ENCODE measurements around the gene NPEPL1.
"Not testable (repeated sequence)": the region's sequence is repeated elsewhere in the genome, so short reads cannot be mapped to it uniquely, and the experiment has no call there.

NPEPL1 gene

DNA sequence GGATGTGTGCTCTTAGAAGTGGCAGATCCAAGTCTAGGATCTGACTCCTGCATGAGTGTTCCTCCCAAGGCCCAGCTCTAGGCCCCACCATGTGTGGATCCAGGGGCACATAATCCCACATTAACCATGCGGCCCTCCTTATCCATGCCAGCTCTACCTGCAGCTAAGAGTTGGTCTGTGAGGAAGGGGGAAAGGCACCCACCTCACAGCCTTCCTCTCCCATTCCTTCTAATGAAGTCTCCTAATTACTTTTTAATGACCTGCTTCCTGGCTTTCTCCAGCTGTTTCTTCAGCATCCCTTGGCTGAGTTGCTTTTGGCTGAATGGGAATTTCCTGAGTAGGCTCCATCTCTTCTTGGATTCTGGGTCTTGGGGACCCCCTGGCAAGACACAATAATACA, 52.2 kb downstream of the NPEPL1 start:
- no peaks in the 10 kb centered on the region for H3K4me1 Mint-ChIP-seq
- H3K4me3 Mint-ChIP-seq, result no peak overlapping the region
- H3K9me3 Mint-ChIP-seq, result peaks cover 7% of the 10 kb centered on the region
- no peaks in the 10 kb centered on the region for H3K36me3 Mint-ChIP-seq
- ATAC-seq, result no peak
- H3K27ac Mint-ChIP-seq, result no peak overlapping the region
- peaks cover 48% of the 10 kb centered on the region for H3K27me3 Mint-ChIP-seq

DNA sequence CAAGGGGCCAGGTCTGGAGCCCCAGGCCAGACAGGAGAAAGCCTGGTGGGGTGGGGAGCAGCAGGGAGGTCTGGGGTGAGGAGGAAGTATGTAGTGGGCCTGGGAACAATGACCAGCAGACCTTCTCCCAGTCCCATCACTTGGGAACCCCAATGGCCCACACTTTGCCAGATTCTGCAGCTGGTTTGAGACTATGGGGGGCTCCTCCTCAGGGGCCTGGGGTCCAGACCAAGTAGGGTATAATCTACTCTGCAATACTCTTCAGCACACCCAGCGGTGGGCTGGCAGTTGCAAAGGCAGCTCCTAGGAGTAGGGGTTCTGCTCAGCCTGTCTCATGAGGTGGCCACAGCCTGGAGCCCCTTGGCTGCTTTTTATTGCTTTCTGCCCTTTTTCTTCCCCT, 52.8 kb downstream of the NPEPL1 start:
- no peaks in the 10 kb centered on the region for H3K4me1 Mint-ChIP-seq
- no peak overlapping the region for H3K27ac Mint-ChIP-seq
- no peak overlapping the region for H3K4me3 Mint-ChIP-seq
- no peaks in the 10 kb centered on the region for H3K36me3 Mint-ChIP-seq
- H3K27me3 Mint-ChIP-seq, result peaks cover 51% of the 10 kb centered on the region
- peaks cover 7% of the 10 kb centered on the region for H3K9me3 Mint-ChIP-seq
- no peak for ATAC-seq

DNA sequence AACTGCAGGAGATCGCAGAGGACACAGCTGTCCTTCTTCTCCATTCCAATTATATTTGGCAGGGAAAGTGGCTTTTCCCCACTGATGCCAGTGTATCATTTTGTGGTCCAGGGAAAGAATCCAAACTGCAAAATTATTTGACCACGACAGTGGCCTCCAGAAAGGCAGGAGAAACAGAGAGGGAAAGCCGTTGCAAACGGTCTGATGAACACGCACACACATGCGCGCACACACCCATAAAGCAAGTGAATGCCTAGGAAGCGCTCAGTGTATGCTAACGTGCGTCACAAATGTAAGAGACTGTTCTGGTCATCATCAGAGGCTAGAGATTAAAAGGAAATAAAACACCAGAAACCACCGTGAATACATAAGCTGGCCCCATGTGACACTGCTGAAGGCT, 54.0 kb downstream of the NPEPL1 start:
- Mint-ChIP-seq H3K4me3 (no peak overlapping the region), H3K9me3 (peaks cover 7% of the 10 kb centered on the region), H3K36me3 (no peaks in the 10 kb centered on the region), H3K27me3 (peaks cover 63% of the 10 kb centered on the region), H3K27ac (no peak overlapping the region), H3K4me1 (no peaks in the 10 kb centered on the region)
- ATAC-seq, result no peak

DNA sequence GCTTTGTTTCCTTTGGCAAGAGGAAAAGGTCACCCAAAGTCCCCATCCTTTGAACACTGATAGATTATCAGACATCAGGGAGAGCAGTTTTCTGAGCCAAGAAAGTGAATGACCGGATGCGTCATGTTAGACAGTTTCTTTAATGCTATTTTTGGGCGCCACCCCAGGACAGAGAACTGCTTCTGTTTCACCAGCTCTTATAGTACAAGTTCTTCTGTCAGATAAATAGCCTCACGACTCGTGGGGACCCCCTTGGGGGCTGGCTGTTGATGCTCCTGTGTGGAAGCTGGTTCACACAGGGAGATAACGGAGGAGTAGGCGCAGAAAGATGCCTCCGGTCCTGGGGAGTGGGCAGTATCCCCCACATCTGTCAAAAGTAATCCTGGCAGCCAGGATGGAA, 54.6 kb downstream of the NPEPL1 start:
- Mint-ChIP-seq H3K4me1 (no peaks in the 10 kb centered on the region), H3K27ac (no peak overlapping the region), H3K27me3 (peaks cover 69% of the 10 kb centered on the region), H3K36me3 (no peaks in the 10 kb centered on the region), H3K9me3 (peaks cover 7% of the 10 kb centered on the region), H3K4me3 (no peak overlapping the region)
- no peak for ATAC-seq

DNA sequence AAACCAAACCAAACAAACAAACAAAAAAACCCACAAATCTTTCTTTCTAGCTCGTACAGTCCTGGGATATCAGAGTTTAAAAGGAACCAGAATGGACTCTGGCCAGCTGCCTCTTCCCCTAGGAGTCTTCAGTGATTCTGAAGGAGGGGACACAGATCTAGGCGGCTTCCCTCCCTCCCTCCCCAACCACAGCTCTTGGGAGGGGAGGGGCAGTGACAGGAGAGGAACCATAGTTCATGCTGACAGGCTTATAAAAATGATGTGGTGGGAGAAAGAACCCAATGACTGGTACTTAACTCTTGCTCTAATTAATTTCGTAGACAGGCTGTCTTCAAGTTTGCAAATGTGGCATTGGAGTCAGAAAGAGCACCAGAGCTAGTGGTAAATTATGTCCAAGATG, 56.0 kb downstream of the NPEPL1 start:
- no peaks in the 10 kb centered on the region for H3K36me3 Mint-ChIP-seq
- H3K9me3 Mint-ChIP-seq, result peaks cover 7% of the 10 kb centered on the region
- H3K4me3 Mint-ChIP-seq, result no peak overlapping the region
- no peak overlapping the region for H3K27ac Mint-ChIP-seq
- no peaks in the 10 kb centered on the region for H3K4me1 Mint-ChIP-seq
- ATAC-seq, result no peak
- peaks cover 61% of the 10 kb centered on the region for H3K27me3 Mint-ChIP-seq

DNA sequence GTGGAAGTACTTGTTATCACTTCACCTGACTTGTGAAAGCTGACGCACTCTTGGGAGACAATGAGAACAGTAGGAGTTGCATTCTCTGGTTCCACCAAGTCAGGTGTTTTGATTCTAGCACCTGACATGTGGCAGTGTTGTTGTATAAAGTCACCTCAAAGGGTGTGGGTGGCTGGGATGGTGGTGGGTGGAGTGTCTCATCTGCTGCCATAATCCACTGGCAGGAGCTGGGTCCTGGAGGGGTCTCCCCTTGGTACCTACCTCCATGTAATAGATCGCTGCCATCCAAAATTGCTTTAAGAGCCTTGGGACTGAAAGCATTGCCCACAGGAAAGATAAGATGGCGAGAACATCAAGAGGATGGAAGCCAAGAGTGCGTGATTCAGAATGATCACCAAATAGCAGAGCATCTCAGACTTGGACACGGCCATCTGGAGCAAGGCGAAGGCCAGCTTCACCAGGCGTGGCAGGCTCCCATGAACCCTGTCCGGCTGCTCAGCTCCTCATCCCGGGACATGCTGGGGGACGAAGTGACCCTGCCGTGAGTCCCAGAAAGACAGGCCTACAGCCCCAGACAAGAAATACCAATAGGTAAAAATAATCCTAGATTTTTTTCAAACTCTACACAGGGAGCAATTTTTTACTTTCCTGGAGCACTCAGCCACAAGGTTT, 56.6 kb downstream of the NPEPL1 start:
- Mint-ChIP-seq H3K27me3 (peaks cover 61% of the 10 kb centered on the region), H3K4me3 (no peak overlapping the region), H3K4me1 (no peaks in the 10 kb centered on the region), H3K27ac (no peak overlapping the region), H3K9me3 (peaks cover 2% of the 10 kb centered on the region), H3K36me3 (no peaks in the 10 kb centered on the region)
- ATAC-seq, result no peak

DNA sequence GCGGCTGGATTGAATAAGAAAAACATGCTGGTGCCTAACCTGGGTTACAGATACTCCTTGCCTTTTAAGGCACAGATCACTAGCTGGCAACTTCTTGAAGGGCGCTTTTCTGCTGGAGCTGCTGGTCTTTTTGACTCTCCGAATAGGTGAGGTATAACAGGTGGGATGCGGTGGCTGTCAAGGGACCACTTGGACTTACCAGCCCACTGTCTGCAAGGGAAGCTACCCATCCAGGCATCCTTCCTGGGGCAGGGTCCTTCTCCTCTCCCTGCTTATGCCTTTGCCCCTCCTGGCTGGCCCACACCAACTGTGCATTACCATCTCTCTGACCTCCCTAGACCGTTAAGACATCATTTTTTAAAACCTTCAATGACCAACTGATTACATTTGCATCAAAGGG, 57.4 kb downstream of the NPEPL1 start:
- Mint-ChIP-seq H3K4me1 (no peaks in the 10 kb centered on the region), H3K27me3 (peaks cover 59% of the 10 kb centered on the region), H3K4me3 (no peak overlapping the region), H3K9me3 (no peaks in the 10 kb centered on the region), H3K36me3 (no peaks in the 10 kb centered on the region), H3K27ac (no peak overlapping the region)
- no peak for ATAC-seq

DNA sequence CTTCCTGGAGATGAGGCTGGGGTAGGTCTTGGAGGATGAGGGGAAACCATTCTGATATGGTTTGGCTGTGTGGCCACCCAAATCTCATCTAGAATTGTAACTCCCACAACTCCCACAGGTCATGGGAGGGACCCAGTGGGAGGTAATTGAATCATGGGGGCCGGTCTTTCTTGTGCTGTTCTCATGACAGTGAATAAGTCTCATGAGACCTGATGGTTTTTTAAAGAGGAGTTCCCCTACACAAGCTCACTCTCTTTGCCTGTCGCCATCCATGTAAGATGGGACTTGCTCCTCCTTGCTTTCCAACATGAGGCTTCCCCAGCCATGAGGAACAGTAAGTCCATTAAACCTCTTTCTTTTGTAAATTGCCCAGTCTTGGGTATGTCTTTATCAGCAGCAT, 58.1 kb downstream of the NPEPL1 start:
- not testable (repeated sequence) for H3K36me3 Mint-ChIP-seq, H3K9me3 Mint-ChIP-seq, H3K4me1 Mint-ChIP-seq, H3K27ac Mint-ChIP-seq, ATAC-seq, H3K4me3 Mint-ChIP-seq
- H3K27me3 Mint-ChIP-seq, result peaks cover 58% of the 10 kb centered on the region

DNA sequence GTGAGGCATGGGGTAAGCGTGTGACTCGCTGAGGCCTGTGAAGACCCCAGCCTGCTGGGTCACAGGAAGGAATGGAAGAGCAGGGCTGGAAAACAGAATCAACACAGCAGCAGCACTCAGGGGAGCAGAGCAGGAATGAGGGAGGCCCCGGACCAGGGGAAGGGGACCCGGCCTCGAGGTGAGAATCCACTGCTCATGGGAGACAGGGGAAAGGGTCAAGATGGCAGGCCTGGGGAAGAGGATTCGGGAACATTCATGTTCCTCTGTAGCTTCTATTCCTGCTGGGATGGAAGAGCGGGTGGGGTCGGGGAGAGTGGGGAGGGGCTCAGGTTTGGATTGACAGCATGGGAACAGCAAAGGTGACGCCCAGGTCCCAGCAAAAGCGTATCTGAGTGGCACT, 59.4 kb downstream of the NPEPL1 start:
- no peaks in the 10 kb centered on the region for H3K4me1 Mint-ChIP-seq
- H3K27me3 Mint-ChIP-seq, result peaks cover 66% of the 10 kb centered on the region
- H3K27ac Mint-ChIP-seq, result no peak overlapping the region
- H3K9me3 Mint-ChIP-seq, result no peaks in the 10 kb centered on the region
- H3K36me3 Mint-ChIP-seq, result no peaks in the 10 kb centered on the region
- no peak overlapping the region for H3K4me3 Mint-ChIP-seq
- ATAC-seq, result no peak

DNA sequence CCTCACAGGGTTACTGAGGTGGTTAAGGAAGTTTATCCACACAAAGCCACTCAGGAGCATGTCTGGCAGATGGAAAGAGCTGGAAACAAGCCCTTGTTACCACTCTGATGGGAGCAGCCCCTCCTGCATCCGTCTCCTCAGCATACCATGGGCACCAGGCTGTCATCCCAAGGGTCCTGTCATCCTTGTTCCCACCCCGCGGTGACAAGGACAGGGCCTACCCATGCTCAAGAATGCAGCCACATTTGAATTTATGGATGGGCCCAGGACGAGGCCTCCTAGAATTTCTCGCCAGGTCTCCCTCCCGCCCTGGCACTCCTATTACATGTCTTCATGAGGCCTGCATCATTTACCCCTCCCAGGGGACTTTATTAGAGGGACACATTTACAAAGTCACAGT, 60.0 kb downstream of the NPEPL1 start:
- no peak overlapping the region for H3K4me3 Mint-ChIP-seq
- H3K4me1 Mint-ChIP-seq, result no peaks in the 10 kb centered on the region
- no peak for ATAC-seq
- H3K27ac Mint-ChIP-seq, result no peak overlapping the region
- peaks cover 66% of the 10 kb centered on the region for H3K27me3 Mint-ChIP-seq
- no peaks in the 10 kb centered on the region for H3K9me3 Mint-ChIP-seq
- H3K36me3 Mint-ChIP-seq, result no peaks in the 10 kb centered on the region

DNA sequence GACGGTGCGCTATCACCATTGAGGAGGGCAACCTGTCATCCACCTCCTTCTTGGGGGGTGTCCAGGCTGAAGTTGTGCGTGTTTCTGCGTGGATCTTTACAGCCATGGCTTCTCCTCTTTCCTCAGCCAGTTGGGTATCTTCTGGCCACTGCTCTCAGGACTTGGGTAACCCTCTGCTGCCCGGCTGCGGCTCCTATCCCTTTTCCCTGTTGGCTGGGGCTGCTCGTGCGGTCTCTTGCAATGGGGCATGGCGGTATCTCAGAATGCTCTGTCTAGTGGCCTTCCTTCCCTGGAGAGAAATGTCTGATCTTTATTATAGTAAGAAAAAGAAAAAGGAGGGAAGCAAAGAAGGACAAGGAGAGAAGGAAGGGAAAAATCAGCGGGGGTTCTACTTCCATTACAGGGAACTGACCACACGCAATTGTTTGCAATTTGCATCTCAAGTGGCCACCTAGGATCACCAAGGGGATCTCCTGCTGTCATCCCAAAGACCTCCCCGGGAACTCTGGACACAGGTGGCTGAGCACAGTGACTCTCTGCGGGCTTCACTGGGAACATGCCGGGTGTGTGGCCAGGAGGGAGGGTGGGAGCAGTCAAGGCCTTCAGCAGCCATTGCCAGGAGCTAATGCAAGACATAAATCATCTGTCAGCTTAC, 60.8 kb downstream of the NPEPL1 start:
- no peak for ATAC-seq
- Mint-ChIP-seq H3K27ac (no peak overlapping the region), H3K9me3 (no peaks in the 10 kb centered on the region), H3K4me3 (no peak overlapping the region), H3K27me3 (peaks cover 60% of the 10 kb centered on the region), H3K36me3 (no peaks in the 10 kb centered on the region), H3K4me1 (no peaks in the 10 kb centered on the region)

DNA sequence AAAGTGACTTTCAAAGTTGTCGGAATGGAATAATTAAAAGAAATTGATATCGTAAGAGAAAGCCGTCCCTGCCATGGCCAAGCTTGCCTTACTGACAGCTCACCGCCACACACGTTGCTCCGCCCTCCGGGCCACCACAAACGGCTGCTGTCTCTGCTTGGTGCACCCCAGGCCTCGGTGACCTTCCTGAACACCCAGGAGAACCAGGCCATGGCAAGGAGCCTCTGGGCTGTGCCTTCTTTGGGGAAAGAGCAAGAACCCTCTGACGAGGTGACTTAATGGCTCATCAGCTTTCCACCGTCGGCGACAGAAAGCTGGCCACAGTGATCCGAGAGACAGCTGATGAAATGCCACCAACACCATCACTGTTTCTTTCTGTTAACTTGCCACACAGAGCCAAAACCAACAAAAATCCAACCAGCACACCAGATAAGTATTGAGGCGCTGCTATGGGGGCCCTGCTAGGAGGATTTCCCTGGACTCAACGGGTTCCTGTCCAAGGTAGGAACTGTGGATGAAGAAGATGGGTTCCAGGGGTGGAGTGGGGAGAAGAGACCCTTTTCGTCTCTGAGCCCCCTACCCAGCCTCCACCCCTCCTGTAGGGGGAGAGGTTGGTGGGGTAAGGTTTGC, 61.4 kb downstream of the NPEPL1 start:
- H3K36me3 Mint-ChIP-seq, result no peaks in the 10 kb centered on the region
- no peak for ATAC-seq
- H3K27me3 Mint-ChIP-seq, result peaks cover 60% of the 10 kb centered on the region
- no peaks in the 10 kb centered on the region for H3K9me3 Mint-ChIP-seq
- no peak overlapping the region for H3K4me3 Mint-ChIP-seq
- H3K27ac Mint-ChIP-seq, result no peak overlapping the region
- no peaks in the 10 kb centered on the region for H3K4me1 Mint-ChIP-seq

DNA sequence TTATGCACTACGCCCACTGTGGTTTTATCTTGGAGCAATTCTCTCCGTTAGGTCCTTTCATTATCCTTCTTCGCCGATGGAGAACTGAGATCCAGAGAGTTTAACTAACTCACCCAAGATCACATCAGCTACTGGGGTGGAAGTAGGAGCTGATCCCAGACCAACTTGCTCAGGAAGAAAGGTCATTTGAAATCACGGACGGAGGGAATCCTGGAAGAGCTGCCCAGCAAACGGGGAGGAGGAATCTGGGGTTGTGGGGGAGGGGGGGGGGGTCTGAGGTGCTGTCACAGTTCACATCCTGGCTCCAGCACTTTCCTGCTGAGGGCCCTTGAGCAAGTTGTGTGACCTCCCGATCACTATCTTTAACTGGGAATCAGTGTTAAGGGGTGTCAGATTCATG, 62.0 kb downstream of the NPEPL1 start:
- Mint-ChIP-seq H3K27ac (no peak overlapping the region), H3K36me3 (no peaks in the 10 kb centered on the region), H3K9me3 (no peaks in the 10 kb centered on the region), H3K27me3 (peaks cover 60% of the 10 kb centered on the region), H3K4me3 (no peak overlapping the region), H3K4me1 (no peaks in the 10 kb centered on the region)
- ATAC-seq, result no peak

DNA sequence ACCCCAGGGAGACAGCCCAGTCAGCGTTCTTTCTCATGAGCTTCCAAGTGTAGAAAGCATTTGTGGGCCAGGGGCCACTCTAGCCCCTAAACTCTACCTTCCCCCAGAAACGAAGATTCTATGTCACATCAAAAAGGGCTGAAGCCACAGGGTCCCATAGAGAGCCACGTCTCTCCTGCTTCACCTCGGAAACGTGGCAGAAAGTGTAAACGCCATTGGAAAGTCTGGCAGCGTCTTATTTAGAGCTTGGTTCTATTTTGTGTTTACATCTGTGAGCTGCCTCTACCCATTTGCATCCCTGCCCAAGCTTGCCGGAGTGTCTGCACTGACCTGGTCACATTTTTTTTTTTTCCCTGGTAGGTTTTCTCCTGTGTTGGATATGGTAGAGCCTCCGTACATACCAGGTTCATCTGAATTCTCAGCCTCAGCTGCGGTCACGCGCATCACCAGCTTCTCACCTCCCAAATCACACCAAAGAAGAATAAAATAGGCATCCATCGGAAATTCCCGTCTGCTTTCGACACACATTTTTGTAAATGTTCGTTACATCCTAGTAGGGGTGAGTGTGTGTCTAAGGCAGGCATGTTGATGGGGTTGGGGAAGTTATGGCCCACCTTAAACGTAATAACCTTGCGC, 62.6 kb downstream of the NPEPL1 start:
- no peak for ATAC-seq
- Mint-ChIP-seq H3K4me1 (no peaks in the 10 kb centered on the region), H3K36me3 (no peaks in the 10 kb centered on the region), H3K9me3 (no peaks in the 10 kb centered on the region), H3K27me3 (peaks cover 59% of the 10 kb centered on the region), H3K4me3 (no peak overlapping the region), H3K27ac (no peak overlapping the region)

DNA sequence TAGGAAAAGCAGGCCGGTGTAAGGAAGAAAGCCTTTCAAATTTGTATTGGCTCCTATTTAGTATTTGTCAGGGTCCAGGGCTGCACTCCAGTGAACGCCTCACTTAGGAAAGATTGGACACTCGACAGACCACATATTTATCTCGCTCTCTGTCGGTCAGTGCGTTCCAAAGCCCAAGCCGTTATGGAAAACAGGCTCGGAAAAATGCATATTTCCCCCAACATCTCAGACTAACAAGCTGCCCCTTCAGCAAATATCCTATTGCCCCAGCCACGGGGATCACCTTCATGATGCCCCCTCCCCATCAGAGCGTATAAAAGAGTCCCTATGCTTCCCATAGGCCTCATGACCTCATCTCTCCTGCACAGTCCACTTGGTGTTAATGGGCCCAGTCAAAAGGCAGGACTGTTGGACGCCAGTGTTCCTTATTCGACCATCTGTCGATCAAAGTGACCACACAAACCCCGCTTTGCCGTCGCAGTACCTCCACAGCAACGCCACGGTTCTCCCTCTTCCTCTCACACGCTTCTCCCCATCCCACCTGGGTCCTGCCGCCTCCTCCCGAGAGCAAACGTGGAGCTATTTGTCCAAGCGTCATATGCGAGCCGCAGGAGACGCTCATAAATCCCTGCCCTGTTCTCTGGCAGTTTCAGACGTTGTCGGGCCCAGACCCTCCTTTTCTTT, 63.3 kb downstream of the NPEPL1 start:
- Mint-ChIP-seq H3K27me3 (peaks cover 51% of the 10 kb centered on the region), H3K4me3 (no peak overlapping the region), H3K36me3 (no peaks in the 10 kb centered on the region), H3K9me3 (no peaks in the 10 kb centered on the region), H3K27ac (no peak overlapping the region), H3K4me1 (no peaks in the 10 kb centered on the region)
- ATAC-seq, result no peak

All from stimulated activated memory B cell treated with anti-CD40 and anti-IgM and Interleukin-4, amounts not matched to agents 10 μg/mL and 1 μg/mL and 100 μg/mL, for 72 hours (primary cell).